Measurements from ENCODE around the gene APOA1.

The APOA1 gene

GRCh38 chr11:116852261-116853031 lies 15.0 kb upstream of the APOA1 start:
- FAIRE-seq (no peak), DNase-seq (ENCODE audit: insufficient read length, low spot score) (no peak)
- TF ChIP-seq CTCF (IDR thresholded peaks at IDR 0.05; ENCODE audit: insufficient read depth, missing control alignments): no peak

GRCh38 chr11:116851626-116852025 lies 14.2 kb upstream of the APOA1 start:
- DNase-seq (ENCODE audit: insufficient read length, low spot score): no peak
- TF ChIP-seq CTCF (IDR thresholded peaks at IDR 0.05; ENCODE audit: insufficient read depth, missing control alignments): no peak
- FAIRE-seq: no peak

- TF ChIP-seq CTCF (IDR thresholded peaks at IDR 0.05; ENCODE audit: insufficient read depth, missing control alignments): no peak
- FAIRE-seq: no peak
- no peak for DNase-seq (ENCODE audit: insufficient read length, low spot score)
Observed at GRCh38 chr11:116849486-116849885, 12.1 kb upstream of the APOA1 start.

- no peak for TF ChIP-seq CTCF (IDR thresholded peaks at IDR 0.05; ENCODE audit: insufficient read depth, missing control alignments)
- FAIRE-seq (no peak), DNase-seq (ENCODE audit: insufficient read length, low spot score) (no peak)
Observed at GRCh38 chr11:116849060-116849459, 11.6 kb upstream of the APOA1 start.

- no peak for TF ChIP-seq CTCF (IDR thresholded peaks at IDR 0.05; ENCODE audit: insufficient read depth, missing control alignments)
- DNase-seq (ENCODE audit: insufficient read length, low spot score) (no peak), FAIRE-seq (no peak)
Observed at GRCh38 chr11:116847612-116848011, 10.2 kb upstream of the APOA1 start.

GRCh38 chr11:116844722-116845121 lies 7.3 kb upstream of the APOA1 start:
- no peak for TF ChIP-seq CTCF (IDR thresholded peaks at IDR 0.05; ENCODE audit: insufficient read depth, missing control alignments)
- DNase-seq (ENCODE audit: insufficient read length, low spot score) (no peak), FAIRE-seq (no peak)

- FAIRE-seq (no peak), DNase-seq (ENCODE audit: insufficient read length, low spot score) (no peak)
- no peak for TF ChIP-seq CTCF (IDR thresholded peaks at IDR 0.05; ENCODE audit: insufficient read depth, missing control alignments)
Observed at GRCh38 chr11:116843661-116844060, 6.2 kb upstream of the APOA1 start.
